ENCODE data around the gene DIABLO. TPM values are rescaled to one million over a fixed set of nuclear protein-coding genes. Genes with fewer than 3 reads are reported as not detected.

Gene DIABLO
- total RNA-seq, 1 donor from 2014 or later, result 87.6 TPM

DNA sequence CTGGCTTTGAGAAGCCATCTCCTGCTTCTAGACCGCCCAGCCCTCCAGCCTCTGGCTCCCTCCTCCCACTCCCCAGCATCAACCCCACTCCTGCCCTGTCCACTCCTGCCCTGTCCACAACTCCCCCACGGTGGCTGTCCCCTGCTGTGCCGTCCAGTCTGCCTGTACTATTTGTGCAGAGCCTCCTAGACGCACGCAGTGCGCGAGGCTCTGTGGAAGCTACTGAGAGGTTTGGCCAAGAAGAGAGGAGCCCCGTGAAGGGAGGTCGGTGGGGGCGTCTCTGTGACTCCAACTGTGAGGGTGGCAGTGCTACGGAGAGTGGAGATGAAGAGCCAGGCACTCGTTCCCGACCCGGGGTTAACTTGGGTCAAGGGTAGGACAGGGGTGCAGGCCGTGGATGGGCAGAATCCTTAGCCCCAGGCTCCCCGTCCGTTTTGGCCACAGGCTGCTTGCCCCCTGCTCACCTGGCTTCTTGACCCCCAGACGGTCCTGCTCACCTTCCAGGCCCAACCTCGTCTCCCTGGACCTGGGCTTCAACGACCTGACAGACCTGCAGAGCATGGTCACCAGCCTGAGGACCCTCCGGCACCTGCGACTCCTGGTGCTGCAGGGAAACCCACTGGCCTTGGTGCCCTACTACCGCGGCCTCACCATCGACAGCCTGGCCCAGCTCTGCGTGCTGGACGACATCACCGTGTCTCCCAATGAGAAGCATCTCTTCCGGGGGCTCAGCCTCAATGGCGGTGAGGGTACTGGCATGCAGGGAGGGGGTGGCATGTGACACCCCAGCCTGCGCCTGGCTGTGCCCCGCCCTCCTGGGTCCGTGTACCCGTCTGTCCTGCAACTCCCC, 36.0 kb downstream of the DIABLO start:
- TF ChIP-seq, protein P1, sequence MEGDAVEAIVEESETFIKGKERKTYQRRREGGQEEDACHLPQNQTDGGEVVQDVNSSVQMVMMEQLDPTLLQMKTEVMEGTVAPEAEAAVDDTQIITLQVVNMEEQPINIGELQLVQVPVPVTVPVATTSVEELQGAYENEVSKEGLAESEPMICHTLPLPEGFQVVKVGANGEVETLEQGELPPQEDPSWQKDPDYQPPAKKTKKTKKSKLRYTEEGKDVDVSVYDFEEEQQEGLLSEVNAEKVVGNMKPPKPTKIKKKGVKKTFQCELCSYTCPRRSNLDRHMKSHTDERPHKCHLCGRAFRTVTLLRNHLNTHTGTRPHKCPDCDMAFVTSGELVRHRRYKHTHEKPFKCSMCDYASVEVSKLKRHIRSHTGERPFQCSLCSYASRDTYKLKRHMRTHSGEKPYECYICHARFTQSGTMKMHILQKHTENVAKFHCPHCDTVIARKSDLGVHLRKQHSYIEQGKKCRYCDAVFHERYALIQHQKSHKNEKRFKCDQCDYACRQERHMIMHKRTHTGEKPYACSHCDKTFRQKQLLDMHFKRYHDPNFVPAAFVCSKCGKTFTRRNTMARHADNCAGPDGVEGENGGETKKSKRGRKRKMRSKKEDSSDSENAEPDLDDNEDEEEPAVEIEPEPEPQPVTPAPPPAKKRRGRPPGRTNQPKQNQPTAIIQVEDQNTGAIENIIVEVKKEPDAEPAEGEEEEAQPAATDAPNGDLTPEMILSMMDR (IDR thresholded peaks at IDR 0.05; ENCODE audit: insufficient read depth, low read depth, low read length), result no peak
- no peak for TF ChIP-seq EZH2 (IDR thresholded peaks at IDR 0.05; ENCODE audit: insufficient read depth, low read length)
- no peak overlapping the region for H3K27ac ChIP-seq (ENCODE audit: low read depth, low read length)
- no peak overlapping the region for H3K27ac Mint-ChIP-seq (ENCODE audit: unreplicated experiment)
- no peak overlapping the region for H3K4me3 ChIP-seq (ENCODE audit: insufficient read depth, low read depth, low read length)
- H3K9me3 Mint-ChIP-seq (ENCODE audit: unreplicated experiment), result no peaks in the 10 kb centered on the region
- H3K9ac ChIP-seq (ENCODE audit: low read length), result no peak overlapping the region
- no peak overlapping the region for H3K4me3 Mint-ChIP-seq (ENCODE audit: unreplicated experiment)
- H4K20me1 ChIP-seq (ENCODE audit: insufficient read depth, low read length), result no peaks in the 10 kb centered on the region
- H3K4me1 ChIP-seq (ENCODE audit: insufficient read depth, low read length), result no peaks in the 10 kb centered on the region
- H2AFZ ChIP-seq (ENCODE audit: low read depth, low read length), result no peak overlapping the region
- no peaks in the 10 kb centered on the region for H3K79me2 ChIP-seq (ENCODE audit: insufficient read depth, low read length)
- H3K27me3 Mint-ChIP-seq (ENCODE audit: low read depth, unreplicated experiment), result peaks cover 11% of the 10 kb centered on the region
- no peaks in the 10 kb centered on the region for H3K36me3 Mint-ChIP-seq (ENCODE audit: low read depth, unreplicated experiment)
- no peak overlapping the region for H3K4me2 ChIP-seq (ENCODE audit: low read length)
- no peaks in the 10 kb centered on the region for H3K9me3 ChIP-seq (ENCODE audit: insufficient read depth, low read depth, low read length)
- peaks cover 2% of the 10 kb centered on the region for H3K27me3 ChIP-seq (ENCODE audit: insufficient read depth, low read length)
- H3K36me3 ChIP-seq (ENCODE audit: insufficient read depth, low read length), result no peaks in the 10 kb centered on the region
- no peaks in the 10 kb centered on the region for H3K4me1 Mint-ChIP-seq (ENCODE audit: low read depth, unreplicated experiment)
- FAIRE-seq (no peak), DNase-seq (ENCODE audit: low read depth) (no peak)

DNA sequence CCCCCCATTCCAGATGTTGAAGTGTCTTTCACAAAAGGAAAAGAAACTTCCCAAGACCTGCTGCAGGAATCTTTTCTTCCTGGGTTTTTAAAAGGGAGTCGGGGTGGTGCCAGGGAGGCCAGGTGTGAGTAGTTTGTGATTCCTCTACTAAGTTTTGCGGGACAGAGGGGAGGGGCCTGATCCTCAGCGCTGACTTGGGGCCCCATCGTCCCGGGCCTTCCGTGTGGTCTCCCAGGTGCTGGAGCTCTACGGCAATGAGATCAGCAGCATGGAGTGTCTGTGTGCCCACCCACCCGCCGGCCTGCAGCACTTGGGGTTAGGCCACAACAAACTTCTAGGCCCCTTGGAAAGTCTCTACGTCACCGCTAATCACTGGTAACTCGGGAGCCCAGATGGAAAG, 38.4 kb downstream of the DIABLO start:
- Histone ChIP-seq H3K9ac (ENCODE audit: low read length) (no peak overlapping the region), H3K27me3 (ENCODE audit: insufficient read depth, low read length) (peaks cover under 1% of the 10 kb centered on the region), H3K4me1 (ENCODE audit: insufficient read depth, low read length) (no peaks in the 10 kb centered on the region), H3K36me3 (ENCODE audit: insufficient read depth, low read length) (no peaks in the 10 kb centered on the region), H3K79me2 (ENCODE audit: insufficient read depth, low read length) (no peaks in the 10 kb centered on the region), H3K27ac (ENCODE audit: low read depth, low read length) (no peak overlapping the region), H3K4me3 (ENCODE audit: insufficient read depth, low read depth, low read length) (no peak overlapping the region), H2AFZ (ENCODE audit: low read depth, low read length) (no peak overlapping the region), H3K4me2 (ENCODE audit: low read length) (no peak overlapping the region), H3K9me3 (ENCODE audit: insufficient read depth, low read depth, low read length) (no peaks in the 10 kb centered on the region), H4K20me1 (ENCODE audit: insufficient read depth, low read length) (no peaks in the 10 kb centered on the region)
- no peak for FAIRE-seq
- no peak for DNase-seq (ENCODE audit: low read depth)
- Mint-ChIP-seq H3K9me3 (ENCODE audit: unreplicated experiment) (no peaks in the 10 kb centered on the region), H3K4me1 (ENCODE audit: low read depth, unreplicated experiment) (no peaks in the 10 kb centered on the region), H3K27ac (ENCODE audit: unreplicated experiment) (no peak overlapping the region), H3K36me3 (ENCODE audit: low read depth, unreplicated experiment) (no peaks in the 10 kb centered on the region), H3K4me3 (ENCODE audit: unreplicated experiment) (no peak overlapping the region), H3K27me3 (ENCODE audit: low read depth, unreplicated experiment) (peaks cover 19% of the 10 kb centered on the region)
- TF ChIP-seq, protein P1 (IDR thresholded peaks at IDR 0.05; ENCODE audit: insufficient read depth, low read depth, low read length), result no peak
- TF ChIP-seq EZH2 (IDR thresholded peaks at IDR 0.05; ENCODE audit: insufficient read depth, low read length), result no peak

DNA sequence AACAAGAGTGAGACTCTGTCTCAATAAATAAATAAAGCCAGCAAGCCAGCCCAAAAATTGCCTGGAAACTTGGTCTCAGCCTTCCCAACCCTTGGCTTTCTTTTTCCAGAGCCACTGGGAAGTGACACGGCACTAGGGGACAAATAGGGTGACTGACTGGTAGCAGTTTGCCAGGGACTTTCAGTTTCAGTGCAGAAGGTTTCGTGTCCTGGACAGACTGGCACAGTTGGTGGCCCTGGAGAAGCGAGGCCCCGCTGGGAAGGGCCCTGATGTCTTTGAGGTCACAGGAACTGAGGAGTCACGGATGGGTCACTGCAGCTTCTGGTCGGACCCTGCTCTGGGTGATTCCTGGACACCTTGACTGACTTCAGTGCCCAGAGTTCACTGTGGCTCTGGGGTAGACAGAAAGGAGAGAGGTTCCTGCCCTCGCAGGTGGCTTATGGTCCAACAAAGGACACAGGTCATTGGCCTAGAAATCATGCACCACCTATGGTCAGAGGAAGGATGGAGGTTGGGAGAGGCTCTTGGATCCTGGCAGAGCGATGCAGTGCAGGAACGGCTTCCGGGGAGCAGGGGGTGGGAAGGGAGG, 40.3 kb downstream of the DIABLO start:
- H3K36me3 Mint-ChIP-seq (ENCODE audit: low read depth, unreplicated experiment), result no peaks in the 10 kb centered on the region
- no peak overlapping the region for H3K27ac ChIP-seq (ENCODE audit: low read depth, low read length)
- no peak overlapping the region for H2AFZ ChIP-seq (ENCODE audit: low read depth, low read length)
- H3K36me3 ChIP-seq (ENCODE audit: insufficient read depth, low read length), result no peaks in the 10 kb centered on the region
- DNase-seq (ENCODE audit: low read depth) (no peak), FAIRE-seq (no peak)
- H3K4me3 ChIP-seq (ENCODE audit: insufficient read depth, low read depth, low read length), result no peak overlapping the region
- no peaks in the 10 kb centered on the region for H3K79me2 ChIP-seq (ENCODE audit: insufficient read depth, low read length)
- no peaks in the 10 kb centered on the region for H3K4me1 ChIP-seq (ENCODE audit: insufficient read depth, low read length)
- H3K27ac Mint-ChIP-seq (ENCODE audit: unreplicated experiment), result no peak overlapping the region
- H3K9me3 ChIP-seq (ENCODE audit: insufficient read depth, low read depth, low read length), result no peaks in the 10 kb centered on the region
- H3K27me3 Mint-ChIP-seq (ENCODE audit: low read depth, unreplicated experiment), result peaks cover 17% of the 10 kb centered on the region
- TF ChIP-seq EZH2 (IDR thresholded peaks at IDR 0.05; ENCODE audit: insufficient read depth, low read length), result no peak
- TF ChIP-seq, protein P1 (IDR thresholded peaks at IDR 0.05; ENCODE audit: insufficient read depth, low read depth, low read length), result no peak
- peak overlapping the region; percentile 40 for H3K4me3 Mint-ChIP-seq (ENCODE audit: unreplicated experiment)
- no peaks in the 10 kb centered on the region for H3K9me3 Mint-ChIP-seq (ENCODE audit: unreplicated experiment)
- H4K20me1 ChIP-seq (ENCODE audit: insufficient read depth, low read length), result no peaks in the 10 kb centered on the region
- peaks cover 2% of the 10 kb centered on the region for H3K4me1 Mint-ChIP-seq (ENCODE audit: low read depth, unreplicated experiment)
- no peak overlapping the region for H3K9ac ChIP-seq (ENCODE audit: low read length)
- H3K27me3 ChIP-seq (ENCODE audit: insufficient read depth, low read length), result no peaks in the 10 kb centered on the region
- H3K4me2 ChIP-seq (ENCODE audit: low read length), result no peak overlapping the region

Data from astrocyte (in vitro differentiated cells and primary cell).